ENCODE measurements around the gene TKT.

- TF ChIP-seq CTCF (IDR thresholded peaks at IDR 0.05; ENCODE audit: poor library complexity, severe bottlenecking) = no peak
- no peak for TF ChIP-seq EZH2 (IDR thresholded peaks at IDR 0.05; ENCODE audit: borderline replicate concordance, insufficient read depth, low read length, poor library complexity, severe bottlenecking)
- no peak for TF ChIP-seq REST (IDR thresholded peaks at IDR 0.05; ENCODE audit: borderline replicate concordance)
- no peak for TF ChIP-seq EP300 (conservative IDR thresholded peaks at IDR 0.05; ENCODE audit: poor library complexity, severe bottlenecking)
- no peak for TF ChIP-seq MXI1 (conservative IDR thresholded peaks at IDR 0.05; ENCODE audit: poor library complexity, severe bottlenecking)
- no peak for TF ChIP-seq POLR2AphosphoS5 (IDR thresholded peaks at IDR 0.05)
Measured at GRCh38 chr3:53186726-53187125, 69.1 kb downstream of the TKT start.

Data from neural cell (in vitro differentiated cells).